Adipocyte (in vitro differentiated cells): Measurements from ENCODE around the gene GEMIN4.

Experiments used
- DNase-seq: peaks from one replicate; pipeline ENCODE4 v3.0.0-alpha.2; 2015; ENCODE audit warnings: low read depth
- H3K27me3 ChIP-seq: replicated peaks from 2 replicates; pipeline ENCODE4 v1.7.0; 2013; ENCODE audit warnings: mild to moderate bottlenecking, low read length, moderate library complexity; ENCODE audit not compliant: control insufficient read depth, insufficient read depth
- H3K36me3 ChIP-seq: 2 replicates; pipeline ENCODE4 v1.7.0; 2013; ENCODE audit warnings: low read length, mild to moderate bottlenecking, moderate library complexity; ENCODE audit not compliant: control insufficient read depth, insufficient read depth, severe bottlenecking
- H3K4me1 ChIP-seq: 2 replicates; pipeline ENCODE4 v1.7.0; 2013; ENCODE audit warnings: mild to moderate bottlenecking, low read length, moderate library complexity; ENCODE audit not compliant: control insufficient read depth, insufficient read depth
- H3K4me3 ChIP-seq: 2 replicates; pipeline ENCODE4 v1.7.0; 2013; ENCODE audit warnings: mild to moderate bottlenecking, low read length, moderate library complexity
- H3K9ac ChIP-seq: 2 replicates; pipeline ENCODE4 v1.7.0; 2013; ENCODE audit warnings: mild to moderate bottlenecking, low read length, moderate library complexity
- H3K9me3 ChIP-seq: 2 replicates; pipeline ENCODE4 v1.7.0; 2013; ENCODE audit warnings: mild to moderate bottlenecking, low read length, moderate library complexity; ENCODE audit not compliant: control insufficient read depth

The GEMIN4 gene

DNA sequence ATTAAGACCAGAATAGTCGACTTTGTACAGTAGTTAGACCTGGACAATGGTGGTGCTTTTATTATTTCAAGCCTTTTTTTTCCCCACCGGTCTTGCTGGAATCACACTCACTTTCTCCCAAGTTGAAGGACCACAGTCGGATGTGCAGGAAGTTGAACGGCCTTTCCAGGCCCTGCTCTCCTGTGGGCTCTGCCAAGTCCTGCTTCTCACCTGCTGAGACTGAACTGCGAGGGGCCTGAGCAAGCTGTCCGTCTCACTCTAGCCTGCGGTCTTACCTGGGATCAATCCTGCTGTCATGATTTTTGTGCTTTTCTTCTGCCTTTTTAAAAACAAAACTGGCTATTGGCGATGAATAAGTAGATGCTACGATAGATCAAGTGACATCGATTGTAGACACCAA lies 18.3 kb downstream of the GEMIN4 start:
- Histone ChIP-seq H3K27me3 (no peaks in the 10 kb centered on the region), H3K9ac (peak overlapping the region; percentile 75), H3K4me1 (peaks cover 7% of the 10 kb centered on the region), H3K9me3 (no peaks in the 10 kb centered on the region), H3K4me3 (peak overlapping the region; percentile 77), H3K36me3 (peaks cover 12% of the 10 kb centered on the region)
- DNase-seq, result no peak

DNA sequence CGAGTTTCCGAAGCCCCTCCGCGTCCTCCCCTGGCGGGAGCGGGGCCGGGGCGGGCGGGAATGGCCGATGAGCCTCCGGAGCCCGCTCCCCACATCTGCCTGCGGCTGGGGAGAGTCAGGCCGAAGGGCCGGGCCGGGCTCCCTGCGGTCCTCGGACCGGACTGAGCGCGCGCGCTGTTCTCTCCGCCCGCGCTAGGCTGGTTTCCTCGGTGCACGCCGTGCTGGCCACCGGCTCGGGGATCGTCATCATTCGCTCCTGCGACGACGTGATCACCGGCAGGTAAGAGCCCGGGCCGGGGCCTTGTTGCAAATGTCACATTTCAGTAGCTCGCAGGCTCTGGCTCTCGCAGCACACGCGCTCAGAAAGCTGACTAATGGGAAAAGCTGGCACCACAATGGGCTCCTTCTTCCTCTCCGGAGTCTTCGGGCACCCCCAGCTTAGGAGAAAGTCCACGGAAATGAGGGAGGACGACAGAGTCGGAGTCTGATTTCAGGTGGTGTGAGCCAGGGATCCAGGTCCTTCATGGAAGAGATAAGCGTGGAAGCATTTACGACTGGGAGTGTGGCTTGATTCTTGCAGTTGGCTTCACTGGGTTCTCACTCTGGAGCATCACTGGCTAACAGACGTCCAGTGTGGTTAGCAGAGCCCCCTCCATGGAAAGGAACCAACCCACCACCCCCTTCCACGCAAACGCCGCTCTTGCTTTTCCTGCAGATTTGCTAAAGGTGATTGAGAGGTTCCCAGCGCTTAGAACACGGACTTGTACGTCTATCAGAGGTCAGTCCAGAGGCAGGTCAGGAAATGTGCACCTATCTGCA lies 19.0 kb downstream of the GEMIN4 start:
- no peaks in the 10 kb centered on the region for H3K9me3 ChIP-seq
- peaks cover 7% of the 10 kb centered on the region for H3K4me1 ChIP-seq
- peaks cover 7% of the 10 kb centered on the region for H3K36me3 ChIP-seq
- H3K27me3 ChIP-seq, result no peaks in the 10 kb centered on the region
- peak; percentile 71 for DNase-seq
- H3K4me3 ChIP-seq, result peak overlapping the region; percentile 77
- peak overlapping the region; percentile 75 for H3K9ac ChIP-seq

DNA sequence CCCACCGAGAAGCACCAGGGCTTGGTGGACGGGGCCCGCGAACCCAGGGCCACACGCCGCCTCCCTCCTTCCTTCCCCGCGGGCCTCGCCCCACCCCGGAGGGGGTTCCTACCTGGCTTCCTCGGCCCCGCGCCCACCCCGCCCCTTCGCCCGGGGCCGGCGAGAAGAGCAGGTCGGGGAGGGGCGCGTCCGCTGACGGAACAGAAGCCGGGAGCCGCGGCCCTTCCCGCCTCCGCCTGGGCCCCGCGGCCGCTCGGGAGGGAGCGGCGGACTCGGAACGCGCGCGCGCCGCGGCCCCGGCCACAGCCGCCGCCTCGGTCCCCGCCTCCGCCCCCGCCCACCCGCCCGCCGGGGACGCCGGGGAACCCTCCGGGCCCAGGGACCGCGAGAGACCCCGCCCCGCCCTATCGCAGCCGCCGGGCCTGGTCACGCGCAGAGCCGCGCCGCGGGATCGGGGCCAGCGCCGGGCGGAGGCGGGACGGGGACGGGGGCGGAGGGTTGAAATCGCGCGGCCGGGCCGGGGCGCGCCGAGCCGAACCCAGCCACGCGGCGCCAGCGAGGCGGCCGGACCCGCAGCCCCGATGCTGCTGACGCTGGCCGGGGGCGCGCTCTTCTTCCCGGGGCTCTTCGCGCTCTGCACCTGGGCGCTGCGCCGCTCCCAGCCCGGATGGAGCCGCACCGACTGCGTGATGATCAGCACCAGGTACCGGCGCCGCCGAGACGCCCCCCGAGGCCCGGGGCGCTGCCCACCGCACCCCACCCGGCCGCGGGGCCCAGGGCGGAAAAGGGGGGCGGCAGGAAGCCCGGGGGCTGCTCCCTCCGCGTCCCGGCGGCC lies 19.8 kb downstream of the GEMIN4 start, which contains the start of gene TLCD3A:
TSS of gene TLCD3A (plus strand) at position 530 of the 835 bp plus-strand sequence. CDS start at position 582, 52 bp downstream.
- H3K4me1 ChIP-seq, result peaks cover 7% of the 10 kb centered on the region
- H3K4me3 ChIP-seq, result peak within 1 kb of the TSS; percentile 86
- H3K36me3 ChIP-seq, result peaks cover 3% of the 10 kb centered on the region

DNA sequence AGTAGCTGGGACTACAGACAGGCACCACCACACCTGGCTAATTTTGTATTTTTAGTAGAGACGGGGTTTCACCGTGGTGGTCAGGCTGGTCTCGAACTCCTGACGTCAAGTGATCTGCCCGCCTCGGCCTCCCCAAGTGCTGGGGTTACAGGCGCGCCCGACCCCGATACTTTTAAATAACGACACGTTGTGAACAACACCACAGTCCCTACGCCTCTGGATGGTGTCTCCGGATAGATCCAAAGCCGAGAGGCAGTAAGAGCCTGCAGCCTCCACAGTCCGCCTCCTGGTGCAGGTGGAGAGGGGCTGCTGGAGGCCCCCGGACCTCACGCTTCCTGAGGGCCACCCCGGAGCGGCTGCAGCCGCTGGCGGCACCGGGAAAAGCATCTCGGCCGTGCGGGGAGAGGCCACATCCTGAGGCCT lies 20.4 kb downstream of the GEMIN4 start:
- DNase-seq, result no peak

More for the DNA sequence above, 19.8 kb downstream of the GEMIN4 start, which contains the start of gene TLCD3A:
- peak; percentile 91 for DNase-seq
- peak within 1 kb of the TSS; percentile 86 for H3K9ac ChIP-seq
- H3K27me3 ChIP-seq, result no peaks in the 10 kb centered on the region
- H3K9me3 ChIP-seq, result no peaks in the 10 kb centered on the region

DNA sequence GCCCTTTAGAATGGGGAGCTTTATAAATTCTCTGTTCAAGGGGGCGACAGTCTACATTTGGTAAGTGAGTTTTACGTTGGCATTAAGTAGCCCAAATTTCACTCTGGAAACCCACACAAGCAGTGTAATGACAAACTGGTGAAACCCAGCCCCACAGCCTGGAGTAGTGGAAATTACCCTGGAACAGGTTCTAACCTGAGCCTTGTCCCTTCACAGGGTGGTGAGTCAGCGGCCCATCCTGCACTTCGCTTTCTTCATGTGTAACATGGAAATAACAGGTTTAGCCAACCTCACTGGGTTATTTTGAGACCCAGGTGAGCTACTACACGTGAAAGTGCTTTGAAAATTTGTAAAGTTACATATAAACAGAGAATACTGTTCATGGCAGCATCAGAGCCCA lies 23.2 kb downstream of the GEMIN4 start:
- no peaks in the 10 kb centered on the region for H3K9me3 ChIP-seq
- no peak for DNase-seq
- H3K36me3 ChIP-seq, result no peaks in the 10 kb centered on the region
- peaks cover 7% of the 10 kb centered on the region for H3K4me1 ChIP-seq
- no peak overlapping the region for H3K9ac ChIP-seq
- no peak overlapping the region for H3K4me3 ChIP-seq
- no peaks in the 10 kb centered on the region for H3K27me3 ChIP-seq

More for the DNA sequence above, 20.4 kb downstream of the GEMIN4 start:
- H3K4me1 ChIP-seq, result peaks cover 7% of the 10 kb centered on the region
- no peaks in the 10 kb centered on the region for H3K27me3 ChIP-seq
- H3K36me3 ChIP-seq, result peaks cover 3% of the 10 kb centered on the region
- H3K9me3 ChIP-seq, result no peaks in the 10 kb centered on the region
- H3K4me3 ChIP-seq, result peak overlapping the region; percentile 86
- H3K9ac ChIP-seq, result peak overlapping the region; percentile 86

DNA sequence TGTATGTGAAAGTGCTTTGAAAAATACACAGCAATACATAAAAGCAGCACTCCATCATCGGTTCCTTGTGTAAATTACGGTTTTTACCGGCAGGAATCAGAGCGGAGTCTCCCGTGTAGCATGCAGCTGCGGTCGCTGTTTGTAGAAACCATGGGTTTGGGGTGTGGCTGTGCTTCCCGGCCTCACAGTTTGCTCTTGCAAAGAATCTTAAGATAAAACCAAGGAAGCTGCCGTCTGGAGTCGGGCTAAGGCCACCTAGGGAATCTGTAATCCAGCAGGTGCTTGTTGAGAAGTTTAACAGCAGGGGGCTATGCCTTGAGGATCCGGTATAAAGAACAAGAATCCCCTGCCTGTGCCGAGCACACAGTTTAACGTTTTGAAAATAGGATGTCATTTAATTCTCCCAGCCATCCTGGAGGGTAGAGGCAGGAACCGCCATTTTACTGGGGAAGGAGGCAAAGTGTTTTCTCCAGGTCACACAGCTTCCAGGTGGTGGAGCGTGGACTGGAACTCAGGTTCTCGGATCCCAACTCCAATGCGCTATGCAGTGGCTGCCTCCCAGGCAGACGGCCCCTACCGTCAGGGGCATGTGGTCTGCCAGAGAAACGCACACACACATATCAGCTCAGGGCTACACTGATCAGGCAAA lies 25.7 kb downstream of the GEMIN4 start:
- no peaks in the 10 kb centered on the region for H3K9me3 ChIP-seq
- no peaks in the 10 kb centered on the region for H3K4me1 ChIP-seq
- no peak overlapping the region for H3K9ac ChIP-seq
- H3K27me3 ChIP-seq, result no peaks in the 10 kb centered on the region
- no peaks in the 10 kb centered on the region for H3K36me3 ChIP-seq
- no peak overlapping the region for H3K4me3 ChIP-seq
- DNase-seq, result no peak

DNA sequence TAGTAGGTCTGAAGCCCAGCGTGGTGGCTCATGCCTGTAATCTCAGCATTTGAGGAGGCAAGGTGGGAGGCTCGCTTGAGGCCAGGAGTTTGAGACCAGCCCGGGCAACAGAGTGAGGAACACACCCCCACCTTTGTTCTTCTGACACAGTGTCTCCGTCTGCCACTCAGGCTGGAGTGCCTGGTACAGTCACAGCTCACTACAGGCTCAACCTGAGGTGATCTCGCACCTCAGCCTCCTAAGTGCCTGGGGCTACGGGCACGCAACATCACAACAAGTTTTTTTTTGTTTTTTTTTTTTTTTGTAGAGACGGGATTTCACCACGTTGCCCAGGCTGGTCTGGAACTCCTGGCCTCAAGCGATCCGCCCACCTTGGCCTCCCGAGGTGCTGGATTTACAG lies 26.3 kb downstream of the GEMIN4 start:
- H3K4me1 ChIP-seq, result no peaks in the 10 kb centered on the region
- H3K4me3 ChIP-seq, result no peak overlapping the region
- no peaks in the 10 kb centered on the region for H3K9me3 ChIP-seq
- H3K9ac ChIP-seq, result no peak overlapping the region
- H3K36me3 ChIP-seq, result no peaks in the 10 kb centered on the region
- DNase-seq, result no peak
- H3K27me3 ChIP-seq, result no peaks in the 10 kb centered on the region

DNA sequence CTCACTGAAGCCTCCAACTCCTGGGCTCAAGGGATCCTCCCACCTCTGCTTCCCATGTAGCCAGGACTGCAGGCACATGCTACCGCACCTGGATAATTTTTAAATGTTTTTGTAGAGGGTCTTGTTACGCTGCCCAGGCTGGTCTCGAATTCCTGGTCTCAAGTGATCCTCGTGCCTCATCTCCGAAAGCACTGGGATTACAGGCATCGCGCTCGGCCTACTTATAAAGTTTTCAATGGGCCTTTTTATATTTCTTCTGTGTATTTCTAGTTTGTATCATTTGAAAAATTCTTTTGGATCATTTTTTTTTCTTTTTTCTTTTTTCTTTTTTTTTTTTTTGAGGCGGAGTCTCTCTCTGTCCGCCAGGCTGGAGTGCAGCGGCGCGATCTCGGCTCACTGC lies 27.0 kb downstream of the GEMIN4 start:
- no peaks in the 10 kb centered on the region for H3K9me3 ChIP-seq

DNA sequence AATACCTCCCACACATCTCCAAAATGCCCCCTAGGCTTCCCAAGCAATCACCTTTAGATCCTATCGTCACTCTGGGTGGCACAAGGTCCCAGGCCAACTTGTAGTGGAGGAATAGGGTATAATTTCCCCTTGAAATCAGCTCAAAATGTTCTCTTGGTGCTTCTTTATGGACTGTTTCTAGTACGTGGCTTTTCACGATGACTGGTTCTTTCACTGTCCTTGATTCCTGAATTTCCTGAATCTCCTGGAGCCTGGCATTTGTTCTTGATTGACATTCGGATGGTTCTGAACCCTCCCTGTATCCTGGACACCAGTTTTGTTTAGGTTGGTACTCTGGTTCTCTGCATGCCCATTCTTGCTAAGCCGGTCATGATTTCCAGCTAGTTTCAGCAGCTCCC lies 30.5 kb downstream of the GEMIN4 start:
- Histone ChIP-seq H3K36me3 (no peaks in the 10 kb centered on the region), H3K4me1 (peaks cover 1% of the 10 kb centered on the region), H3K9me3 (no peaks in the 10 kb centered on the region), H3K9ac (no peak overlapping the region), H3K4me3 (no peak overlapping the region), H3K27me3 (no peaks in the 10 kb centered on the region)
- DNase-seq, result no peak

More for the DNA sequence above, 27.0 kb downstream of the GEMIN4 start:
- DNase-seq, result no peak
- H3K27me3 ChIP-seq, result no peaks in the 10 kb centered on the region
- no peaks in the 10 kb centered on the region for H3K36me3 ChIP-seq
- no peak overlapping the region for H3K4me3 ChIP-seq
- H3K4me1 ChIP-seq, result no peaks in the 10 kb centered on the region
- no peak overlapping the region for H3K9ac ChIP-seq

DNA sequence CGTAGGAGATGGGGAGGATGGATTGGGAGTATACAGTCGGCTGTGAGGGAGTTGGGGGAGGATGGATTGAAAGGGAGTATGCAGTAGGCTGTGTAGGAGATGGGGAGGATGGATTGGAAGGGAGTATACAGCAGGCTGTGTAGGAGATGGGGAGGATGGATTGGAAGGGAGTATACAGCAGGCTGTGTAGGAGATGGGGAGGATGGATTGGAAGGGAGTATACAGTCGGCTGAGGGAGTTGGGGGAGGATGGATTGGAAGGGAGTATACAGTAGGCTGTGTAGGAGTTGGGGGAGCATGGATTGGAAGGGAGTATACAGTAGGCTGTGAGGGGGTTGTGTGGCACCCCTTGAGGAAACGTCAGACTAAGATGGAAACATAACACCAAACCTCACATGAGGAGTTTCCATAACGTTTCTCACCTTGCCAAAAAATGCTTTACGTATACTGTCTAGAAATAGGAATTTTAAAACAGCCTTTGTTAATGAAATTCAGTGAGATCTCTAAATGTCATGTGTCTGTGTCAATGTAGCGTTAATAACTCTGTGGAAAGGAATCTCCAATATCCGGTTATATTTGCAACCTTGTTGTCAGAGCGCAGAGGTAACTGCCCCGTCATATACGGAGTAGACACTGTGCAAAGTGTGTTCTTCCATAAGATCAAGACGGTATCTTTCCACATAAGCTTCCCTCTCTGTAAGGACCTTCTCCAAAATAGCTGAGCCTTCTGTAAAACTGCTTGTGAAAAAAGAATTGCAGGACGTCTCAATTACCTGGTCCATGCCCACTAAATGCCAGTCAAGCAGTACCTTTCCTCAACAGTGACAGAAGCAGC lies 31.1 kb downstream of the GEMIN4 start:
- no peak overlapping the region for H3K9ac ChIP-seq
- peaks cover 3% of the 10 kb centered on the region for H3K4me1 ChIP-seq
- H3K9me3 ChIP-seq, result no peaks in the 10 kb centered on the region
- no peaks in the 10 kb centered on the region for H3K36me3 ChIP-seq
- H3K4me3 ChIP-seq, result no peak overlapping the region
- DNase-seq, result no peak
- H3K27me3 ChIP-seq, result no peaks in the 10 kb centered on the region
